Measurements from ENCODE around the gene TXNDC2.

The TXNDC2 gene

GRCh38 chr18:9868857-9869714 lies 16.7 kb upstream of the TXNDC2 start:
- no peak overlapping the region for H3K27ac Mint-ChIP-seq
- H3K36me3 Mint-ChIP-seq (ENCODE audit: low read depth): no peaks in the 10 kb centered on the region
- peaks cover 18% of the 10 kb centered on the region for H3K9me3 Mint-ChIP-seq
- H3K4me1 Mint-ChIP-seq (ENCODE audit: low read depth): peaks cover 11% of the 10 kb centered on the region
- peaks cover 14% of the 10 kb centered on the region for H3K27me3 Mint-ChIP-seq
- H3K4me3 Mint-ChIP-seq: no peak overlapping the region

DNA sequence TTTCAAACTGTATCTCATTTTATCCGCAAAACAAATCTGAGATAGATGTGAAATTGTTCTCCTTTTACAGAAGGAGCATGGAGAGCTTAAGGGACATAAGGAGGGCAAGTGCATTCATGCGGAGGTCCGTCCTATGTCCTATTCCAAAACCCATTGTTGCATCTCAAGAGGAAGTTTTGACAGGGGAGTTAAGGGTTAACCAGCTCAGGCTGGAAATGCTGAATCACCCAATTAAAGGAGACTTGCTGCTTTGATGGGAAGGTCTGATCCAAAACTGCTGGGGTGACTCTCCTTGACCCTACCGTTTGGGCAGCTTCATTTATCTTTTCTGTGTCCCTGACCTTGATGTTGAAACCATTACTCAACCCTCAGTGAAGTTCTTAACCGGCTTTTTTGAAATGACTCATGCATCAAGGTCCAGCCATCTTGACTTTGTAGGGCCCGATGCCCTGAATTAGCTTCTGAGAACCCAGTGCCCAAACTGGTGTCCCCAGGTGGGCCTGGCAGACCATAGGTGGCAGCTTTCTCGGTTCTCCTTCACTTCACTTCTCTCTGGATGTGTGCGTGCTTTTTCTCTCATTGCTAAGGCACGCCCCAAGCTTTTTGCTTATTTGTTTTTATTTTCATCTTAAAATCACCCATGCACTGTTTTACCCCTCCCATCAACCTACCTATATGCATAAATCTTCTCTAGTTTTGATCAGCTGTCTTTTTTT lies 15.9 kb upstream of the TXNDC2 start:
- peaks cover 18% of the 10 kb centered on the region for H3K9me3 Mint-ChIP-seq
- no peaks in the 10 kb centered on the region for H3K36me3 Mint-ChIP-seq (ENCODE audit: low read depth)
- no peak overlapping the region for H3K4me3 Mint-ChIP-seq
- peaks cover 11% of the 10 kb centered on the region for H3K4me1 Mint-ChIP-seq (ENCODE audit: low read depth)
- no peak overlapping the region for H3K27ac Mint-ChIP-seq
- peaks cover 15% of the 10 kb centered on the region for H3K27me3 Mint-ChIP-seq

GRCh38 chr18:9870431-9871008 lies 15.3 kb upstream of the TXNDC2 start:
- Mint-ChIP-seq H3K36me3 (ENCODE audit: low read depth) (no peaks in the 10 kb centered on the region), H3K9me3 (peaks cover 13% of the 10 kb centered on the region), H3K4me1 (ENCODE audit: low read depth) (peaks cover 11% of the 10 kb centered on the region), H3K4me3 (no peak overlapping the region), H3K27me3 (peaks cover 18% of the 10 kb centered on the region), H3K27ac (no peak overlapping the region)

DNA sequence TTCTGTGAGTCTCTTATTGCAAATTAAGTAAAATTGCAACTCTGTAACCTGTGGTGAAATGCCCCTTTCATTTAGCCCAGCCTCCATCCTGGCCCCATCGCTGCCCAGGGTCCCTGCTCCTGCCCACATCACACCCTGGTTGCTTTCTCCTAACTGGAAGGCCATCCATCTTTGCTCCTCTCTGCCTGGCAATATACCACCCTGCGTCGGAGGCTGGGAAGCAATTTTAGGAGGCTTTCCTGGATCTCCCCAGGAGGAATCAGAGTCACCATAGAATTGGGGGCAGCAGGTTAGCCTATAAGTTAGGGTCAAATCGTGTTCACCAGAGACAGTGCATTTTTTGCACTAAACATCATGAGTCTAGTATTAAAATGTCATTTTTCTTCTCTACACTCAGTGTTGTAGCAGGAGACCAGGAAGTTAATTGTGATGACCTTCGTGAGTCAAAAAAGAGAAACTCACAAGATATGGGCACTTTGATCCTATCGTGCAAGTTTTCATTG lies 14.5 kb upstream of the TXNDC2 start:
- H3K27ac Mint-ChIP-seq: no peak overlapping the region
- H3K36me3 Mint-ChIP-seq (ENCODE audit: low read depth): no peaks in the 10 kb centered on the region
- peaks cover 18% of the 10 kb centered on the region for H3K27me3 Mint-ChIP-seq
- H3K4me1 Mint-ChIP-seq (ENCODE audit: low read depth): peaks cover 12% of the 10 kb centered on the region
- no peak overlapping the region for H3K4me3 Mint-ChIP-seq
- peaks cover 5% of the 10 kb centered on the region for H3K9me3 Mint-ChIP-seq

GRCh38 chr18:9872823-9873222 lies 12.9 kb upstream of the TXNDC2 start:
- Mint-ChIP-seq H3K4me3 (no peak overlapping the region), H3K4me1 (ENCODE audit: low read depth) (peaks cover 23% of the 10 kb centered on the region), H3K9me3 (no peaks in the 10 kb centered on the region), H3K27me3 (peaks cover 18% of the 10 kb centered on the region), H3K27ac (no peak overlapping the region), H3K36me3 (ENCODE audit: low read depth) (no peaks in the 10 kb centered on the region)

DNA sequence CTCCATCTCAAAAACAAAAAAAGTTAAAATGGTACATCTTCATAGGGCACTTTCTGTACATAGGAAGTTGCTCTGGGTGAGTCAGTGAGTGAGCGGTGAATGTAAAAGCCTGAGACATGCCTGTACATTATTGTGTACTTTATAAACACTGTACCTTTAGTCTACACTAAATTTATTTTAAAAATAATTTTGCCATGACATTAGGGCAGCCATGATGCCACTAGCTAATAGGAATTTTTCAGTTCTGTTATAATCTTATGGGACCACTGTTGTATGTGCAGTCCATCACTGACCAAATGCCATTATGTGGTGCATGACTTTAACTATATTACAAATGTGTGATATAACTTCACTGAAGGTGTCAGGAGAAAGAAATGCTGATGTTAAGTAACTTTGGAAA lies 11.0 kb upstream of the TXNDC2 start:
- Mint-ChIP-seq H3K27ac (no peak overlapping the region), H3K4me3 (no peak overlapping the region), H3K36me3 (ENCODE audit: low read depth) (no peaks in the 10 kb centered on the region), H3K4me1 (ENCODE audit: low read depth) (peaks cover 21% of the 10 kb centered on the region), H3K27me3 (peaks cover 18% of the 10 kb centered on the region), H3K9me3 (no peaks in the 10 kb centered on the region)

- Mint-ChIP-seq H3K4me1 (ENCODE audit: low read depth) (peaks cover 12% of the 10 kb centered on the region), H3K36me3 (ENCODE audit: low read depth) (no peaks in the 10 kb centered on the region), H3K4me3 (no peak overlapping the region), H3K27ac (no peak overlapping the region), H3K9me3 (no peaks in the 10 kb centered on the region), H3K27me3 (peaks cover 8% of the 10 kb centered on the region)
These were observed 9.4 kb upstream of the TXNDC2 start for GRCh38 chr18:9876212-9876866.

DNA sequence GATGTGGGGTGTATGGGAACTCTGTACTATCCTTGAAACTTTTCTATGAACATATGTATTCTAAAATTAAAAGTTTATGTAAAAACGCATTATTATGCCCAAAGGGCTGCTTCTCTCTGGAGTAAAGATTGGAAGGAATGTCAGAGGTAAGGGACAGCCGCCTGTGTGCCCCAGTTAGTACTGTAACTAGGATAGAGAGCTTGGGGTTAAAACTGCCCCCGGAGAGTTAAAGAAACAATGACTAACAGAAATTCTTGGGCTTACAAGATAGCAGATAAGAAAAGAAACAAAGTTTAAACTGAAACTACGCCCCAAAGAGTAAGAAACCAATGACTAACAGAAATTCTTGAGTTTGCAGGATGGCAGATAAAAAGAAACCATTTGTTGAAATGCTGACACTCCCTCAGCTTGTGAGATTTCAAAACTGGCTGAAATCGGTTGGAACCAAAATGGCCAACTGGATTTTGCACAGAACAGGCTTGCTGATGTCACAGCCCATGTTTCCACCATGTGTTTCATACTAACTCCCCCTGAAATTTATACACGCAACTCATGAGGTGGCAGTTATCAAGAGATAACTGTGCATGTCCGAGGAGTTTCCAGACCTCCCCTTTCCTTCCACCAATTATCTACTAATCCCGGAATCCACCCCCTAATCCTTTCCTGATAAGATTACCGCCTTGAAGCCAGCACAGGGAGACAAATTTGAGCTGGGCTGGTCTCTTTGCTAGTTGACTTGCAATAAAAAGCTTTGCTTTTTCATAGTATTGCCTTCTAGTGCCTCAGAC lies 8.7 kb upstream of the TXNDC2 start:
- Mint-ChIP-seq H3K36me3 (ENCODE audit: low read depth) (no peaks in the 10 kb centered on the region), H3K27ac (no peak overlapping the region), H3K9me3 (no peaks in the 10 kb centered on the region), H3K4me3 (no peak overlapping the region), H3K4me1 (ENCODE audit: low read depth) (peaks cover 12% of the 10 kb centered on the region), H3K27me3 (peaks cover 5% of the 10 kb centered on the region)

GRCh38 chr18:9877655-9878014 lies 8.1 kb upstream of the TXNDC2 start:
- Mint-ChIP-seq H3K27me3 (peaks cover 5% of the 10 kb centered on the region), H3K27ac (no peak overlapping the region), H3K36me3 (ENCODE audit: low read depth) (no peaks in the 10 kb centered on the region), H3K4me3 (no peak overlapping the region), H3K9me3 (no peaks in the 10 kb centered on the region), H3K4me1 (ENCODE audit: low read depth) (peaks cover 12% of the 10 kb centered on the region)

- H3K4me3 Mint-ChIP-seq: no peak overlapping the region
- H3K4me1 Mint-ChIP-seq (ENCODE audit: low read depth): peaks cover 12% of the 10 kb centered on the region
- H3K27me3 Mint-ChIP-seq: peaks cover 5% of the 10 kb centered on the region
- H3K36me3 Mint-ChIP-seq (ENCODE audit: low read depth): no peaks in the 10 kb centered on the region
- H3K27ac Mint-ChIP-seq: no peak overlapping the region
- H3K9me3 Mint-ChIP-seq: no peaks in the 10 kb centered on the region
These were observed 7.7 kb upstream of the TXNDC2 start for GRCh38 chr18:9878095-9878494.

- Mint-ChIP-seq H3K4me3 (no peak overlapping the region), H3K4me1 (ENCODE audit: low read depth) (peaks cover 12% of the 10 kb centered on the region), H3K27me3 (peaks cover 5% of the 10 kb centered on the region), H3K9me3 (no peaks in the 10 kb centered on the region), H3K36me3 (ENCODE audit: low read depth) (no peaks in the 10 kb centered on the region), H3K27ac (no peak overlapping the region)
These were observed 7.0 kb upstream of the TXNDC2 start for GRCh38 chr18:9878783-9879242.

- no peaks in the 10 kb centered on the region for H3K36me3 Mint-ChIP-seq (ENCODE audit: low read depth)
- no peaks in the 10 kb centered on the region for H3K9me3 Mint-ChIP-seq
- H3K27ac Mint-ChIP-seq: no peak overlapping the region
- no peak overlapping the region for H3K4me3 Mint-ChIP-seq
- H3K27me3 Mint-ChIP-seq: peaks cover 3% of the 10 kb centered on the region
- H3K4me1 Mint-ChIP-seq (ENCODE audit: low read depth): no peaks in the 10 kb centered on the region
These were observed 1.7 kb upstream of the TXNDC2 start for GRCh38 chr18:9884090-9884489.

GRCh38 chr18:9884532-9885140 lies 1.1 kb upstream of the TXNDC2 start:
- no peaks in the 10 kb centered on the region for H3K9me3 Mint-ChIP-seq
- no peaks in the 10 kb centered on the region for H3K4me1 Mint-ChIP-seq (ENCODE audit: low read depth)
- no peak overlapping the region for H3K27ac Mint-ChIP-seq
- H3K36me3 Mint-ChIP-seq (ENCODE audit: low read depth): no peaks in the 10 kb centered on the region
- H3K4me3 Mint-ChIP-seq: no peak overlapping the region
- H3K27me3 Mint-ChIP-seq: peaks cover 3% of the 10 kb centered on the region

GRCh38 chr18:9886005-9886348 lies 204 bp downstream of the TXNDC2 start:
- peaks cover 3% of the 10 kb centered on the region for H3K27me3 Mint-ChIP-seq
- H3K4me1 Mint-ChIP-seq (ENCODE audit: low read depth): no peaks in the 10 kb centered on the region
- H3K4me3 Mint-ChIP-seq: no peak overlapping the region
- no peaks in the 10 kb centered on the region for H3K36me3 Mint-ChIP-seq (ENCODE audit: low read depth)
- no peaks in the 10 kb centered on the region for H3K9me3 Mint-ChIP-seq
- no peak overlapping the region for H3K27ac Mint-ChIP-seq
